ENCODE measurements around the gene PLD4. TPM values are rescaled to one million over a fixed set of nuclear protein-coding genes. Genes with fewer than 3 reads are reported as not detected.

PLD4 gene
- total and polyA plus RNA-seq, 9 of the 15 experiments (the other 6 are each of a cell fraction or from before 2014, with no cell fraction given): 0.18 to 0.24 TPM; not detected in 7

GRCh38 chr14:104932676-104933631, 8.3 kb downstream of the PLD4 start (continued):
- 0 out of 4 replicates have a peak, but pooled peaks of 1 of the 2 experiments have one; percentile 48 for TF ChIP-seq BCLAF1 (IDR thresholded peaks at IDR 0.05; ENCODE audit: borderline replicate concordance in 1 of 2, control insufficient read depth in 1 of 2, low read depth in 2 of 2, low read length in 1 of 2)
- TF ChIP-seq TRIM24 (IDR thresholded peaks at IDR 0.05): peak in 1 of 2 experiments; percentile 76; a peak in 2 of 4 replicates
- TF ChIP-seq CBX8 (IDR thresholded peaks at IDR 0.05; ENCODE audit: borderline replicate concordance, extremely low read depth, low read depth, low read length, poor library complexity, severe bottlenecking): no peak
- TF ChIP-seq ZEB2 (IDR thresholded peaks at IDR 0.05): peak; percentile 75; the same call in 1 of the 2 replicates
- no peak for TF ChIP-seq ZNF431 (CRISPR knock-in tag; IDR thresholded peaks at IDR 0.05)
- no peak for TF ChIP-seq NFE2L1 (tag; IDR thresholded peaks at IDR 0.05; ENCODE audit: borderline replicate concordance, low read depth)
- peak; percentile 67 for TF ChIP-seq ZNF436 (CRISPR knock-in tag; IDR thresholded peaks at IDR 0.05)
- no peak for TF ChIP-seq GATAD2A (IDR thresholded peaks at IDR 0.05)
- TF ChIP-seq CREM (IDR thresholded peaks at IDR 0.05; ENCODE audit: low read depth): peak; percentile 52; the same call in 1 of the 2 replicates
- peak in 2 of 3 experiments; percentile 15 to 57 for TF ChIP-seq YY1 (IDR thresholded peaks at IDR 0.05; ENCODE audit: borderline replicate concordance in 1 of 3, control insufficient read depth in 1 of 3, extremely low read depth in 1 of 3, insufficient read depth in 3 of 3, insufficient read length in 1 of 3, insufficient replicate concordance in 2 of 3, low read depth in 1 of 3, low read length in 2 of 3)
- TF ChIP-seq SRSF3 (IDR thresholded peaks at IDR 0.05; ENCODE audit: insufficient read depth, low read length): no peak
- TF ChIP-seq RB1 (IDR thresholded peaks at IDR 0.05; ENCODE audit: low read depth): peak; percentile 72; the same call in 1 of the 2 replicates
- TF ChIP-seq MYC (IDR thresholded peaks at IDR 0.05; ENCODE audit: low read depth, low read length): peak; percentile 38; the same call in 1 of the 2 replicates
- TF ChIP-seq MYC (CRISPR knock-in tag; IDR thresholded peaks at IDR 0.05; ENCODE audit: borderline replicate concordance, low read depth): no peak
- TF ChIP-seq NR2C2 (CRISPR knock-in tag; IDR thresholded peaks at IDR 0.05): no peak
- TF ChIP-seq NR2C2 (tag; IDR thresholded peaks at IDR 0.05): 0 out of 2 replicates have a peak, but pooled peaks have one; percentile 18
- peak; percentile 72 to 89 for TF ChIP-seq MAZ (CRISPR knock-in tag; conservative IDR thresholded peaks at IDR 0.05 in 1 of 2, IDR thresholded peaks at IDR 0.05 in 1 of 2)
- 0 out of 2 replicates have a peak, but pooled peaks have one; percentile 39 for TF ChIP-seq XRCC5 (IDR thresholded peaks at IDR 0.05; ENCODE audit: low read depth, low read length)
- no peak for TF ChIP-seq ZBTB26 (CRISPR knock-in tag; IDR thresholded peaks at IDR 0.05)
- TF ChIP-seq CTBP1 (IDR thresholded peaks at IDR 0.05; ENCODE audit: borderline replicate concordance): peak; percentile 48
- TF ChIP-seq NFIC (IDR thresholded peaks at IDR 0.05): peak; percentile 15; the same call in 1 of the 2 replicates
- peak; percentile 52; the same call in 1 of the 2 replicates for TF ChIP-seq SMAD4 (CRISPR knock-in tag; conservative IDR thresholded peaks at IDR 0.05)
